Breast epithelium (tissue), 3 donors: ENCODE results near the gene DOCK3.

Experiments
- CTCF ChIP-seq, 3 donors: fragments of 450-650 bp; IDR thresholded peaks; one replicate each; pipeline ENCODE4 v1.5.1; 2016 to 2017; ENCODE audit warnings: antibody characterized with exemption in 3 of 3, mild to moderate bottlenecking in 3 of 3, moderate library complexity in 3 of 3
- POLR2AphosphoS5 ChIP-seq, 3 donors: sonication (generic); formaldehyde crosslinking; IDR thresholded peaks; one replicate each; pipeline ENCODE4 v1.6.1; 2017; ENCODE audit warnings: antibody characterized with exemption in 3 of 3

DNA sequence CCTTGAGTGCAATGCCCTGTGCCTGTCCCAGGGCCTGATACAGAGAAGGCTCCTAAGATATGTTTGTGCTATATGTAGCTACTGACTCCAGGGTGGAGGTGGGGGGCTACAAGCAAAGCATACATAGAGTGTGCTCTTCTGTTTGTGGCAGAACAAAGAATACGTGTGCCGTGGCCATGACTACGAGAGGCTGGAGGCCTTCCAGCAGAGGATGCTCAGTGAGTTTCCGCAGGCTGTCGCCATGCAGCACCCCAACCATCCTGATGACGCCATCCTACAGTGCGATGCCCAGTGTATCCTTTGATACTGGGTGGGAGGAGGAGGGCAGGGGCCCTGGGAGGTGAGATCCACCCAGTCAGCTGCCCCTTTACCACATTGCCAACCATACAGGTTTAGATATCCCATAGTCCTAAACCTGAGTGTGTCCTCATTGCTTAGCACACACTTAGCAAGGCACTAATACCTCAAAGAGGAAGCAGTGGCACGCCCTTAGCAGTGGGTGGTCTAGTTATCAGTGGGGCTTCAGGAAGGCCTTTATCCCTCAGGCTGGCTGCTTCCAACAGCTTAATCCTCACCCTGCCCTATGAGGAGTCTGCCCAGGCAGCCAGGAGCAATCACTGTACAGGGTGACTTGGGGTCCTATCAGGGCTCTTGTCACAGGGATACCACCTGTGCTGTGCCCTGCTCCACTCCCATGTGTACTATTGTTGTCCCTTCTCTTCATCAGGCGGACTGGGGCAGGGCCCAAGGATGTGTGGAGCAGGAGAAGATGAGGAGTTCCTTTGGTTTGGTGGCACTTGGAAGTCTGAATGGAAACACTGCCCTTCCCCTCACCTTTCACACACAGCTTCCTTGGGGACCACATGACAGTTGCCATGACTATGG lies 680.2 kb downstream of the DOCK3 start:
- no peak for TF ChIP-seq CTCF (IDR thresholded peaks at IDR 0.05)
- TF ChIP-seq POLR2AphosphoS5 (IDR thresholded peaks at IDR 0.05): no peak
